CD14-positive monocyte (primary cell): ENCODE data around the gene ELMO2. TPM values are rescaled to one million over a fixed set of nuclear protein-coding genes. Genes with fewer than 3 reads are reported as not detected.
A peak's percentile ranks its signal among the peaks of the same experiment; 100 is the strongest.

Source experiments
- DNase-seq, 3 donors: peaks; one replicate each; pipeline ENCODE4 v3.0.0-alpha.2; 2011 to 2022
- H2AFZ ChIP-seq: 2 replicates; pipeline ENCODE4 v1.6.0; 2012; ENCODE audit warnings: mild to moderate bottlenecking, low read depth, low read length, inconsistent platforms; ENCODE audit not compliant: insufficient read depth, poor library complexity, severe bottlenecking
- H3K27ac ChIP-seq, 2 donors: 1 replicate in 1 of 2; 2 replicates in 1 of 2; pipeline ENCODE4 v1.5.1; 2012 to 2013; ENCODE audit warnings: low read length in 2 of 2, control low read depth in 1 of 2, inconsistent platforms in 1 of 2, low read depth in 1 of 2, mild to moderate bottlenecking in 1 of 2
- H3K27me3 ChIP-seq, 2 donors: one replicate each; pipeline versions ENCODE4 v1.6.0 to v1.6.1; 2011 to 2013; ENCODE audit warnings: low read length in 2 of 2; ENCODE audit not compliant: control insufficient read depth in 2 of 2, insufficient read depth in 2 of 2
- H3K36me3 ChIP-seq, 2 donors: replicated peaks in 1 of 2; 1 replicate in 1 of 2; 2 replicates in 1 of 2; pipeline versions ENCODE4 v1.5.1 to v1.6.1; 2012 to 2013; ENCODE audit warnings: low read length in 2 of 2, control low read depth in 1 of 2, inconsistent platforms in 1 of 2, mild to moderate bottlenecking in 1 of 2; ENCODE audit not compliant: insufficient read depth in 2 of 2, control insufficient read depth in 1 of 2
- H3K4me1 ChIP-seq, 2 donors: 1 replicate in 1 of 2; 2 replicates in 1 of 2; pipeline versions ENCODE4 v1.5.1 to v1.6.1; 2012 to 2013; ENCODE audit warnings: low read length in 2 of 2, control low read depth in 1 of 2, inconsistent platforms in 1 of 2, mild to moderate bottlenecking in 1 of 2, moderate library complexity in 1 of 2; ENCODE audit not compliant: insufficient read depth in 2 of 2, control insufficient read depth in 1 of 2
- H3K4me2 ChIP-seq: replicated peaks from 2 replicates; pipeline ENCODE3; 2012; ENCODE audit warnings: low read length, moderate library complexity, mild to moderate bottlenecking; ENCODE audit not compliant: poor library complexity, severe bottlenecking; ENCODE audit errors: extremely low read depth
- H3K4me3 ChIP-seq, 3 experiments: fragments of 200-600 bp in 1 of 3; sonication (generic) in 1 of 3; replicated peaks in 1 of 3; 1 replicate in 2 of 3; 2 replicates in 1 of 3; pipeline ENCODE4 v1.5.1; 2011 to 2013; ENCODE audit warnings: low read length in 3 of 3, mild to moderate bottlenecking in 3 of 3, control low read depth in 2 of 3, low read depth in 2 of 3, inconsistent platforms in 1 of 3, moderate library complexity in 1 of 3
- H3K79me2 ChIP-seq: 2 replicates; pipeline ENCODE4 v1.6.0; 2012; ENCODE audit warnings: mild to moderate bottlenecking, control low read depth, inconsistent platforms, low read length, moderate library complexity; ENCODE audit not compliant: insufficient read depth
- H3K9ac ChIP-seq: 2 replicates; pipeline ENCODE4 v1.6.0; 2017; ENCODE audit warnings: low read length, mild to moderate bottlenecking; ENCODE audit not compliant: insufficient read depth, poor library complexity, severe bottlenecking
- H3K9me3 ChIP-seq, 2 donors: replicated peaks in 1 of 2; 1 replicate in 1 of 2; 2 replicates in 1 of 2; pipeline versions ENCODE4 v1.5.1 to v1.6.1; 2012 to 2013; ENCODE audit warnings: low read length in 2 of 2, control low read depth in 1 of 2; ENCODE audit not compliant: control insufficient read depth in 1 of 2, insufficient read depth in 1 of 2
- H4K20me1 ChIP-seq: 2 replicates; pipeline ENCODE4 v1.6.0; 2012; ENCODE audit warnings: mild to moderate bottlenecking, low read length, control low read depth, moderate library complexity; ENCODE audit not compliant: insufficient read depth
- H3K27ac Mint-ChIP-seq, 7 donors: one replicate each; pipeline ENCODE4 v1.8.0; 2020; ENCODE audit warnings: mild to moderate bottlenecking in 7 of 7, mixed read lengths in 7 of 7, moderate library complexity in 6 of 7, inconsistent platforms in 2 of 7
- H3K27me3 Mint-ChIP-seq, 3 donors: one replicate each; pipeline ENCODE4 v1.8.0; 2021 to 2022; ENCODE audit warnings: low read depth in 3 of 3, mild to moderate bottlenecking in 3 of 3, mixed read lengths in 3 of 3, moderate library complexity in 3 of 3, inconsistent platforms in 1 of 3
- H3K36me3 Mint-ChIP-seq, 2 donors: one replicate each; pipeline ENCODE4 v1.8.0; 2020; ENCODE audit warnings: mixed read lengths in 2 of 2, inconsistent platforms in 1 of 2, mild to moderate bottlenecking in 1 of 2
- H3K4me1 Mint-ChIP-seq: one replicate; pipeline ENCODE4 v1.8.0; 2020; ENCODE audit warnings: mild to moderate bottlenecking, mixed read lengths
- H3K4me3 Mint-ChIP-seq, 2 donors: one replicate each; pipeline ENCODE4 v1.8.0; 2020; ENCODE audit warnings: mild to moderate bottlenecking in 2 of 2, mixed read lengths in 2 of 2, moderate library complexity in 1 of 2
- H3K9me3 Mint-ChIP-seq, 7 donors: one replicate each; pipeline ENCODE4 v1.8.0; 2020 to 2022; ENCODE audit warnings: mixed read lengths in 7 of 7, mild to moderate bottlenecking in 6 of 7, moderate library complexity in 6 of 7, inconsistent platforms in 2 of 7
- WGBS: methylation state at CpG from one replicate; pipeline ENCODE4 v1.1.5; 2013; ENCODE audit warnings: missing lambda C conversion rate; ENCODE audit not compliant: insufficient coverage; 5-methylcytosine and 5-hydroxymethylcytosine counted together
- intact Hi-C, 2 donors: fragments of 100-400 bp; cut with micrococcal nuclease; formaldehyde crosslinking; loops; one replicate each; pipeline versions ENCODE4 v1.15.0 to v1.15.1; 2023
- polyA plus RNA-seq, 3 donors: library from polyadenylated mRNA; depleted of rRNA in 1 of 3; unstranded in 2 of 3; stranded (reverse) in 1 of 3; fragments of 300-500 nt in 2 of 3; fragments of >200 nt in 1 of 3; fragmentation: Illumina TruSeq in 2 of 3; gene quantifications; 1 replicate in 2 of 3; 2 replicates in 1 of 3; pipeline ENCODE4 v1.2.3, GENCODE V29; 2012 to 2021
- TF ChIP-seq, protein P1 (sequence below): fragments of 200-600 bp; IDR thresholded peaks from one replicate; pipeline ENCODE4 v1.8.0; 2022; ENCODE audit warnings: antibody characterized with exemption, mild to moderate bottlenecking

Gene ELMO2
- polyA plus RNA-seq, 3 donors, result 35.3 to 53.1 (median 42.3) TPM

DNA sequence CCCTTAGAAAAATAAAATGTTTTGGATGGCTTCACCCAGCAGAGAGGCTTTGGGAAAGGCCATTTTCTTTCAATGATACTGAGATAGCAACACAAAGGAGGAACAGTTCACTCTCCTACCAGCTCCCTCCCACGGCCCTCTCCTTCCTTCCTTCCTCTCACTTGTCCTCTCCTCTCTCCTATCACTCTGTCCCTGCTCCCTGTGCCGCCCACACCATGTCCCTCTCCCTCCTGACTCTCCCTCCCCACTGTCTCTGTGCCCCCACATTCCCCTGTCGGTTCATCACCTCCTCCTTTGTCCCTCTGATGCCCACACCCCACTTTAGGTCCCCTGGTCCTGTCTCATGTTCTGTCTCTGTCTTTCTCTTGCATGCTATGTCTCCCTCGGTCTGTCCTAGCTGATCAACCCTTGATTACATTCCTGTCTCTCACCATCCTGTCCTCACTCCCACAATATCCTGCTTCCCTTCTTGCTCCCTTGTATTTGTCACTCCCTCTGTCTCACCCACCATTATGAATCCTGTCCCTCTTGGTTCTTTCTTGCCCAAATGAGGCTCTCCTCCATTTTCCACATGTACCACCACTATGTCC is 30.1 kb downstream of the ELMO2 start:
- H3K36me3 ChIP-seq, result peaks cover 95 to 100% of the 10 kb centered on the region in 2 donors
- no peak overlapping the region for H3K4me3 ChIP-seq
- H3K36me3 Mint-ChIP-seq, result peaks cover 91 to 97% of the 10 kb centered on the region in 2 donors

DNA sequence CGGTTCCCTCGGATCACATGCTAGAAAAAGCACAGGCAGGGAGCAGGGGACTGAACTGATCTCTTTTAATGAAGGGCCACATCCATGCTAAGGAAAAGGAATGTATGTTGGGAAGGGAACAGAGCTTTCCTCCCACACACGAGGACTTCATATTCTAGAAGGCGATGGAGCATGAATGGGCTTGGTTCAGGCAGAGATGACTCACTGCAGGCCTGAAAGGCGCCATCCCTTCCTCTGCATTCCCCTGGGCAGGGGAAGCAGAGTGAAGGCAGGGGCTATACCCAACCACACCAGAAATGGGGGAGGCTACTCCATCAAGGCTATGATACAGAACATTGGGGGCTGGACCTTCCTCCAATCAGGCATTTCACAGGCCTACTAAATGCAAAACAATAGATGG is 30.6 kb downstream of the ELMO2 start:
- Histone ChIP-seq H3K27ac (no peak overlapping the region), H4K20me1 (no peaks in the 10 kb centered on the region), H3K4me1 (no peaks in the 10 kb centered on the region), H3K9ac (no peak overlapping the region), H2AFZ (no peak overlapping the region), H3K36me3 (peaks cover 96 to 100% of the 10 kb centered on the region in 2 donors), H3K4me2 (no peak overlapping the region), H3K27me3 (no peaks in the 10 kb centered on the region), H3K9me3 (no peaks in the 10 kb centered on the region), H3K79me2 (no peaks in the 10 kb centered on the region), H3K4me3 (no peak overlapping the region)
- intact Hi-C loops, result no loop called here
- WGBS, result 100% methylated on average over 3 of the region's 5 CpGs
- H3K36me3 Mint-ChIP-seq, result peaks cover 92 to 97% of the 10 kb centered on the region in 2 donors
- no peaks in the 10 kb centered on the region for H3K4me1 Mint-ChIP-seq
- H3K27me3 Mint-ChIP-seq, result peaks cover 0 to 1% (median 0%) of the 10 kb centered on the region in 3 donors
- H3K9me3 Mint-ChIP-seq, result peaks cover 0 to 2% (median 0%) of the 10 kb centered on the region in 7 donors
- H3K4me3 Mint-ChIP-seq, result no peak overlapping the region
- DNase-seq, result no peak
- no peak overlapping the region for H3K27ac Mint-ChIP-seq
- TF ChIP-seq, protein P1, sequence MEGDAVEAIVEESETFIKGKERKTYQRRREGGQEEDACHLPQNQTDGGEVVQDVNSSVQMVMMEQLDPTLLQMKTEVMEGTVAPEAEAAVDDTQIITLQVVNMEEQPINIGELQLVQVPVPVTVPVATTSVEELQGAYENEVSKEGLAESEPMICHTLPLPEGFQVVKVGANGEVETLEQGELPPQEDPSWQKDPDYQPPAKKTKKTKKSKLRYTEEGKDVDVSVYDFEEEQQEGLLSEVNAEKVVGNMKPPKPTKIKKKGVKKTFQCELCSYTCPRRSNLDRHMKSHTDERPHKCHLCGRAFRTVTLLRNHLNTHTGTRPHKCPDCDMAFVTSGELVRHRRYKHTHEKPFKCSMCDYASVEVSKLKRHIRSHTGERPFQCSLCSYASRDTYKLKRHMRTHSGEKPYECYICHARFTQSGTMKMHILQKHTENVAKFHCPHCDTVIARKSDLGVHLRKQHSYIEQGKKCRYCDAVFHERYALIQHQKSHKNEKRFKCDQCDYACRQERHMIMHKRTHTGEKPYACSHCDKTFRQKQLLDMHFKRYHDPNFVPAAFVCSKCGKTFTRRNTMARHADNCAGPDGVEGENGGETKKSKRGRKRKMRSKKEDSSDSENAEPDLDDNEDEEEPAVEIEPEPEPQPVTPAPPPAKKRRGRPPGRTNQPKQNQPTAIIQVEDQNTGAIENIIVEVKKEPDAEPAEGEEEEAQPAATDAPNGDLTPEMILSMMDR, result no peak

More for the DNA sequence above, 30.1 kb downstream of the ELMO2 start:
- Histone ChIP-seq H3K4me2 (no peak overlapping the region), H4K20me1 (no peaks in the 10 kb centered on the region), H3K79me2 (no peaks in the 10 kb centered on the region), H3K4me1 (no peaks in the 10 kb centered on the region), H3K9me3 (no peaks in the 10 kb centered on the region), H3K27ac (no peak overlapping the region), H2AFZ (no peak overlapping the region), H3K27me3 (no peaks in the 10 kb centered on the region), H3K9ac (no peak overlapping the region)
- no peak overlapping the region for H3K4me3 Mint-ChIP-seq
- peak overlapping the region in 2 of 7 donors; percentile 44 to 78 for H3K27ac Mint-ChIP-seq
- no peak for DNase-seq
- whole genome bisulfite sequencing, result 68% methylated on average over 4 of the region's 4 CpGs
- H3K4me1 Mint-ChIP-seq, result no peaks in the 10 kb centered on the region
- TF ChIP-seq, protein P1, result no peak
- intact Hi-C loops, result no loop called here
- H3K27me3 Mint-ChIP-seq, result peaks cover 0 to 1% (median 0%) of the 10 kb centered on the region in 3 donors
- peaks cover 0 to 2% (median 0%) of the 10 kb centered on the region in 7 donors for H3K9me3 Mint-ChIP-seq
